Neuronal stem cell (in vitro differentiated cells): ENCODE results near the gene RASGRF2.
A peak's percentile ranks its signal among the peaks of the same experiment; 100 is the strongest.

Experiments
- DNase-seq: peaks from one replicate; pipeline ENCODE4 v3.0.0-alpha.2; 2013; ENCODE audit warnings: low spot score
- H2AFZ ChIP-seq: one replicate; pipeline ENCODE4 v1.6.1; 2013; ENCODE audit warnings: mild to moderate bottlenecking, low read length, inconsistent platforms
- H2AK5ac ChIP-seq: 2 replicates; pipeline ENCODE4 v1.6.1; 2013; ENCODE audit warnings: low read depth, mild to moderate bottlenecking, inconsistent platforms, low read length, moderate library complexity, mixed read lengths
- H2BK120ac ChIP-seq: 2 replicates; pipeline ENCODE4 v1.6.1; 2013; ENCODE audit warnings: low read depth, mild to moderate bottlenecking, inconsistent platforms, low read length, moderate library complexity, mixed read lengths
- H2BK12ac ChIP-seq: one replicate; pipeline ENCODE4 v1.6.1; 2013; ENCODE audit warnings: low read length, inconsistent platforms
- H2BK15ac ChIP-seq: 2 replicates; pipeline ENCODE4 v1.6.1; 2013; ENCODE audit warnings: mild to moderate bottlenecking, low read length, inconsistent platforms, mixed read lengths
- H2BK5ac ChIP-seq: one replicate; pipeline ENCODE4 v1.6.1; 2013; ENCODE audit warnings: inconsistent platforms, mild to moderate bottlenecking, low read length, moderate library complexity
- H3K14ac ChIP-seq: one replicate; pipeline ENCODE4 v1.6.1; 2013; ENCODE audit warnings: low read length, inconsistent platforms
- H3K18ac ChIP-seq: 2 replicates; pipeline ENCODE4 v1.6.1; 2013; ENCODE audit warnings: low read length, inconsistent platforms
- H3K23ac ChIP-seq: 2 replicates; pipeline ENCODE4 v1.6.1; 2013; ENCODE audit warnings: low read depth, mild to moderate bottlenecking, mixed read lengths, low read length, inconsistent platforms; ENCODE audit not compliant: poor library complexity
- H3K27ac ChIP-seq: replicated peaks from 3 replicates; pipeline ENCODE4 v1.5.1; 2013; ENCODE audit warnings: low read length, inconsistent platforms
- H3K27me3 ChIP-seq, 3 experiments: 2 replicates each; pipeline ENCODE4 v1.6.1; 2013; ENCODE audit warnings: low read length in 3 of 3, mild to moderate bottlenecking in 2 of 3, inconsistent platforms in 1 of 3, low read depth in 1 of 3, mixed read lengths in 1 of 3, moderate library complexity in 1 of 3; ENCODE audit not compliant: control insufficient read depth in 3 of 3, insufficient read depth in 3 of 3
- H3K36me3 ChIP-seq, 2 donors: replicated peaks in 1 of 2; 2 replicates each; pipeline ENCODE4 v1.6.1; 2013; ENCODE audit warnings: low read length in 2 of 2; ENCODE audit not compliant: control insufficient read depth in 2 of 2, insufficient read depth in 2 of 2
- H3K4ac ChIP-seq: 2 replicates; pipeline ENCODE4 v1.6.1; 2013; ENCODE audit warnings: inconsistent platforms, mild to moderate bottlenecking, low read length, moderate library complexity
- H3K4me1 ChIP-seq, 2 donors: 1 replicate in 1 of 2; 2 replicates in 1 of 2; pipeline ENCODE4 v1.6.1; 2013; ENCODE audit warnings: low read length in 2 of 2, low read depth in 1 of 2; ENCODE audit not compliant: control insufficient read depth in 2 of 2, insufficient read depth in 1 of 2
- H3K4me2 ChIP-seq: one replicate; pipeline ENCODE4 v1.6.1; 2013; ENCODE audit warnings: mild to moderate bottlenecking, low read length, inconsistent platforms; ENCODE audit not compliant: insufficient read depth, poor library complexity, severe bottlenecking
- H3K4me3 ChIP-seq, 2 donors: 2 replicates each; pipeline ENCODE4 v1.5.1; 2013; ENCODE audit warnings: low read length in 2 of 2, mild to moderate bottlenecking in 2 of 2, inconsistent platforms in 1 of 2, moderate library complexity in 1 of 2
- H3K79me1 ChIP-seq: one replicate; pipeline ENCODE4 v1.6.1; 2013; ENCODE audit warnings: low read depth, mild to moderate bottlenecking, inconsistent platforms, low read length, moderate library complexity
- H3K9ac ChIP-seq: one replicate; pipeline ENCODE4 v1.6.1; 2013; ENCODE audit warnings: mild to moderate bottlenecking, low read depth, low read length, inconsistent platforms; ENCODE audit not compliant: poor library complexity
- H3K9me3 ChIP-seq, 2 donors: replicated peaks in 1 of 2; 2 replicates each; pipeline versions ENCODE3 to v1.6.1; 2013; ENCODE audit warnings: low read length in 2 of 2, mild to moderate bottlenecking in 2 of 2, inconsistent platforms in 1 of 2, low read depth in 1 of 2, mixed read lengths in 1 of 2, moderate library complexity in 1 of 2; ENCODE audit not compliant: control insufficient read depth in 2 of 2, insufficient read depth in 1 of 2
- H4K8ac ChIP-seq: one replicate; pipeline ENCODE4 v1.6.1; 2013; ENCODE audit warnings: low read depth, mild to moderate bottlenecking, inconsistent platforms, low read length, moderate library complexity
- H4K91ac ChIP-seq: one replicate; pipeline ENCODE4 v1.6.1; 2013; ENCODE audit warnings: low read length, low read depth, mild to moderate bottlenecking, inconsistent platforms; ENCODE audit not compliant: poor library complexity
- WGBS, 2 donors: extraction: QIAGEN DNeasy Blood & Tissue Kit; methylation state at CpG; one replicate each; pipeline ENCODE4 v1.1.7; 2013; ENCODE audit warnings: missing lambda C conversion rate in 2 of 2, mixed read lengths in 1 of 2; ENCODE audit not compliant: insufficient read length in 2 of 2, insufficient replicate concordance in 1 of 2; ENCODE audit errors: extremely low coverage in 2 of 2; 5-methylcytosine and 5-hydroxymethylcytosine counted together

The RASGRF2 gene

GRCh38 chr5:81194633-81195334, 234.6 kb downstream of the RASGRF2 start:
- Histone ChIP-seq H3K79me1 (no peaks in the 10 kb centered on the region), H3K9me3 (no peaks in the 10 kb centered on the region), H3K14ac (no peak overlapping the region), H3K36me3 (no peaks in the 10 kb centered on the region), H2AK5ac (no peak overlapping the region), H2BK12ac (no peak overlapping the region), H3K18ac (peak overlapping the region; percentile 32), H3K4ac (no peak overlapping the region), H3K4me1 (peaks cover 3 to 4% of the 10 kb centered on the region in 2 donors), H3K27me3 (no peaks in the 10 kb centered on the region), H3K4me3 (no peak overlapping the region), H2AFZ (peak overlapping the region; percentile 75), H3K23ac (no peak overlapping the region), H3K27ac (no peak overlapping the region), H2BK5ac (no peak overlapping the region), H2BK15ac (no peak overlapping the region), H3K4me2 (no peak overlapping the region), H2BK120ac (no peak overlapping the region), H3K9ac (no peak overlapping the region), H4K8ac (no peak overlapping the region), H4K91ac (no peak overlapping the region)
- WGBS, 2 donors = no CpG with 5 or more reads among the region's 31 CpGs
- peak; percentile 71 for DNase-seq

DNA sequence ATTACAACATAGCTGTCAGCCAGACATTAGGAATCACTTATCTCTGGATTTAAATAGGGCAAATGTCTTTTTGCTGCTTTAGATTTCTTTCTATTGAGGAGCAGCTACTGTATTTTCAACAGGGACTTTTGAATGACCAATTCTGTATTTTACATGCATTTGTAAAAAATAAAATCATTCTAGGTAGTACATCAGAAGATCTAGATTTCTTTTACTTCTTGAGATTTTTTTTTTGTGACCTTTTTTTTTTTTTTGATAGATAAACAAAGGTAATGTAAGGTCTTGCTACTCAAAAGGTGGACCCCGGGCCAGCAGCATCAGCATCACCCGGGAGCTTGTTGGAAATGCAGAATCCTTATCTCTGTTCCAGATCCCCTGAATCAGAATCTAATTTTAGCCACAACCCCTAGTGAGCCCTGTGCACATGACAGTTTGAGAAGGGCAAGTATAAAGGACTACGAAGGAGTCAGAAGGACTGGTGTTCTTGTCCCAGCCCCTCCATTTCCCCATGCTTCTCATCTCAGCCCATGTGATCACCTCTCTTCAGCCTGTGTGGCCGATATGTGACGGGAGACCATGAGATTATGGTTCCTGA, 235.3 kb downstream of the RASGRF2 start:
- Histone ChIP-seq H3K14ac (no peak overlapping the region), H3K4me2 (no peak overlapping the region), H3K27ac (no peak overlapping the region), H2BK12ac (no peak overlapping the region), H2BK120ac (no peak overlapping the region), H3K18ac (no peak overlapping the region), H2AK5ac (no peak overlapping the region), H2BK15ac (no peak overlapping the region), H4K8ac (no peak overlapping the region), H3K9ac (no peak overlapping the region), H2AFZ (peak overlapping the region; percentile 75), H3K79me1 (no peaks in the 10 kb centered on the region), H3K9me3 (no peaks in the 10 kb centered on the region), H2BK5ac (no peak overlapping the region), H3K4me1 (peaks cover 3 to 4% of the 10 kb centered on the region in 2 donors), H3K27me3 (no peaks in the 10 kb centered on the region), H4K91ac (no peak overlapping the region), H3K4ac (no peak overlapping the region), H3K23ac (no peak overlapping the region), H3K4me3 (no peak overlapping the region), H3K36me3 (no peaks in the 10 kb centered on the region)
- no CpG with 5 or more reads among the region's 5 CpGs for WGBS, 2 donors
- DNase-seq = no peak

DNA sequence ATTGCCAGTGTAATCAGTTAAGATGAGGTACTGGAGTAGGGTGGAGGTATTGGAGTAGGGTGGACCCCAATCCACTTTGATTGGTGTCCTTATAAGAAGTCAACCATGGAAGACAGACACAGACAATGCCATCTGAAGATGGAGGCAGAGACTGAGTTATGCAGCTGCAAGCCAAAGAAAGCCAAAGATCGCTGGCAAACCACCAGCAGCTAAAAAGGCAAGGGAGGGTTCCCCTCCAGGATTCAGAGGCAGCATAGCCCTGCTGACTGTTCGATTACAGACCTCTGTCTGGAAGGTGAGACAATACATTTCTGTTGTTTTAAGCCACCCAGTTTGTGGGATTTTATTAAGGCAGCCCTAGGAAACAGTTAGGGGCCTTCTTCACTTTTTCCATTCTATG, 242.5 kb downstream of the RASGRF2 start:
- no peaks in the 10 kb centered on the region for H3K9me3 ChIP-seq
- peaks cover 0 to 3% of the 10 kb centered on the region in 2 donors for H3K4me1 ChIP-seq
- no peak overlapping the region for H3K14ac ChIP-seq
- no peaks in the 10 kb centered on the region for H3K36me3 ChIP-seq
- no peak overlapping the region for H2BK12ac ChIP-seq
- H3K27me3 ChIP-seq = no peaks in the 10 kb centered on the region
- H3K27ac ChIP-seq = no peak overlapping the region
- no peak overlapping the region for H2AK5ac ChIP-seq
- no peak overlapping the region for H3K4me3 ChIP-seq
- H2BK120ac ChIP-seq = no peak overlapping the region
- no peaks in the 10 kb centered on the region for H3K79me1 ChIP-seq
- DNase-seq = no peak
- no peak overlapping the region for H3K9ac ChIP-seq
- no CpG with 5 or more reads among the region's 2 CpGs for WGBS, 2 donors
- no peak overlapping the region for H3K23ac ChIP-seq
- no peak overlapping the region for H4K91ac ChIP-seq
- H2BK5ac ChIP-seq = no peak overlapping the region
- H2AFZ ChIP-seq = no peak overlapping the region
- H3K18ac ChIP-seq = no peak overlapping the region
- H4K8ac ChIP-seq = no peak overlapping the region
- no peak overlapping the region for H3K4ac ChIP-seq
- no peak overlapping the region for H3K4me2 ChIP-seq
- H2BK15ac ChIP-seq = no peak overlapping the region

DNA sequence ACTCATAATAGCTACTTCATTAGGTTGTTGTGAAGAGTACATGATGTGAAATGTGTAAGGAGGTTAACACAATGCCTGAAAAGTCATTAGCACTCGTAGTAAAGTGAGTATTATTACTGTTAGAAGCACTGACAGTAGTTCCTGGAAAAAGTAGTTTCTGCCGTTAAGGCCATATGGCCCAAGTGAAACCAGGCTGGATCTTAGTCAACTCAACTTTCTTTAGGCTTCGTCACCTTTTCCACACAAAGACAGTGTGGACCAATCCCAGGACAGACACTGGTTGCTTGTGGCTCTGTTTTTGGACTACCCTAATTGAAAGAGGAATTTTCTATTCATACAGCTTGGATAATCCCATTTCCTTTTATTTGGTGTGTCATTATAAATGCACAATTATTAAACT, 243.6 kb downstream of the RASGRF2 start:
- H3K4me1 ChIP-seq = peaks cover 0 to 4% of the 10 kb centered on the region in 2 donors
- no peak overlapping the region for H2BK12ac ChIP-seq
- H3K9me3 ChIP-seq = no peaks in the 10 kb centered on the region
- no peak overlapping the region for H3K27ac ChIP-seq
- H2BK5ac ChIP-seq = no peak overlapping the region
- no peak overlapping the region for H3K4me2 ChIP-seq
- no peak overlapping the region for H3K18ac ChIP-seq
- no CpG with 5 or more reads among the region's 3 CpGs for whole genome bisulfite sequencing, 2 donors
- H2AFZ ChIP-seq = no peak overlapping the region
- H4K91ac ChIP-seq = no peak overlapping the region
- no peaks in the 10 kb centered on the region for H3K36me3 ChIP-seq
- no peak for DNase-seq
- H2AK5ac ChIP-seq = no peak overlapping the region
- no peak overlapping the region for H3K4me3 ChIP-seq
- H3K27me3 ChIP-seq = no peaks in the 10 kb centered on the region
- H3K9ac ChIP-seq = no peak overlapping the region
- no peak overlapping the region for H2BK15ac ChIP-seq
- no peak overlapping the region for H2BK120ac ChIP-seq
- no peak overlapping the region for H3K4ac ChIP-seq
- H3K23ac ChIP-seq = no peak overlapping the region
- no peaks in the 10 kb centered on the region for H3K79me1 ChIP-seq
- H3K14ac ChIP-seq = no peak overlapping the region
- H4K8ac ChIP-seq = no peak overlapping the region
